Measurements from ENCODE around the gene CCR8. TPM values are rescaled to one million over a fixed set of nuclear protein-coding genes. Genes with fewer than 3 reads are reported as not detected.

Gene CCR8
- total RNA-seq, 1 donor from 2014 or later: not detected

DNA sequence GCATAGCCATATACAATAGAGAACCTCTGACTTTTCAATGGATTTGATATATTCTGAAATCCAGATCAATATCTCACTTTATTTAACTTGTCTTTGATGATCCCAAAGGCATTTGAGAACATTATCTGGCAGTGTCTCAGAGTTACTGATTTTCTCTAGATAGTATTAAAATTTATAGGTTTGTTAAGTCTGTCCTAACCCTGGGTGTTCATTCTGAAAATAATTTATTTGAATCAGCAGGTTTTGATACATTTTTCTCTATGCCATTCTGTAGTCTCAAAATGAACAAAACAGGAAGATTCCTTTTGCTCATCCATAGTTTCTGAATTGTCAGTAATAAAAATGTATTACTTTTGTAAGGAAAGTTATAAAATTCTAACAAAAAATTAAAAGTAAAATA is 14.3 kb downstream of the CCR8 start:
- DNase-seq (ENCODE audit: low read depth) (no peak), FAIRE-seq (no peak)
- H3K27me3 ChIP-seq (ENCODE audit: control insufficient read depth, insufficient read depth, low read length): no peaks in the 10 kb centered on the region
- H3K36me3 ChIP-seq (ENCODE audit: control insufficient read depth, insufficient read depth, low read length): no peaks in the 10 kb centered on the region
- no peak overlapping the region for H3K4me3 ChIP-seq (ENCODE audit: low read depth, low read length)
- TF ChIP-seq, protein P1, sequence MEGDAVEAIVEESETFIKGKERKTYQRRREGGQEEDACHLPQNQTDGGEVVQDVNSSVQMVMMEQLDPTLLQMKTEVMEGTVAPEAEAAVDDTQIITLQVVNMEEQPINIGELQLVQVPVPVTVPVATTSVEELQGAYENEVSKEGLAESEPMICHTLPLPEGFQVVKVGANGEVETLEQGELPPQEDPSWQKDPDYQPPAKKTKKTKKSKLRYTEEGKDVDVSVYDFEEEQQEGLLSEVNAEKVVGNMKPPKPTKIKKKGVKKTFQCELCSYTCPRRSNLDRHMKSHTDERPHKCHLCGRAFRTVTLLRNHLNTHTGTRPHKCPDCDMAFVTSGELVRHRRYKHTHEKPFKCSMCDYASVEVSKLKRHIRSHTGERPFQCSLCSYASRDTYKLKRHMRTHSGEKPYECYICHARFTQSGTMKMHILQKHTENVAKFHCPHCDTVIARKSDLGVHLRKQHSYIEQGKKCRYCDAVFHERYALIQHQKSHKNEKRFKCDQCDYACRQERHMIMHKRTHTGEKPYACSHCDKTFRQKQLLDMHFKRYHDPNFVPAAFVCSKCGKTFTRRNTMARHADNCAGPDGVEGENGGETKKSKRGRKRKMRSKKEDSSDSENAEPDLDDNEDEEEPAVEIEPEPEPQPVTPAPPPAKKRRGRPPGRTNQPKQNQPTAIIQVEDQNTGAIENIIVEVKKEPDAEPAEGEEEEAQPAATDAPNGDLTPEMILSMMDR (IDR thresholded peaks at IDR 0.05; ENCODE audit: insufficient read depth, low read length, severe bottlenecking): no peak

DNA sequence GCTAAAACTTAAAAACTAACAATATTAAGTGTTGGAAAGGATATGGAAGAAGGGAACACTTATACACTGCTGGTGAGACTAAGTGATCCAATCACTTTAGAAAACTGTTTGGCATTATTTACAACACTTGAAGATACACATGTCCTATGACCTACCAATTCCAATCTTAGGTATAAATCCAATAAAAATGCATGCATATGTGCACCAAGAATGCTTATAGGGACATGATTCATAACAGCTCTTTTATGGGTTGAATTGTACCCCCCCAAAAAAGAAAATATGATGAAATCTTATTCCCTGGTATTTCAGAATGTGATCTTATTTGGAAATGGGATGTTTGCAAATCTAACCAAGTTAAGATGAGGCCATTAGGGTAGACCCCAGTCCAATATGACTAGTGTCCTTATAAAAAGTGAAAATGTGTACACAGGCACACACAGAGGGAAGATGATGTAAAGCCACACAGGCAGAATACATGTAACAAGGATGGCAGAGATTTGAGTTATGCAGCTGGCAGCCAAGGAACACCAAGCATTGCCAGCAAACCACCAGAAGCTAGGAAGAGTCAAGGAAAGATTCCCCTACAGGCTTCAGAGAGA is 15.3 kb downstream of the CCR8 start:
- TF ChIP-seq, protein P1 (IDR thresholded peaks at IDR 0.05; ENCODE audit: insufficient read depth, low read length, severe bottlenecking): no peak
- H3K4me3 ChIP-seq (ENCODE audit: low read depth, low read length): no peak overlapping the region
- no peak for DNase-seq (ENCODE audit: low read depth)
- FAIRE-seq: no peak
- H3K36me3 ChIP-seq (ENCODE audit: control insufficient read depth, insufficient read depth, low read length): no peaks in the 10 kb centered on the region
- H3K27me3 ChIP-seq (ENCODE audit: control insufficient read depth, insufficient read depth, low read length): no peaks in the 10 kb centered on the region

DNA sequence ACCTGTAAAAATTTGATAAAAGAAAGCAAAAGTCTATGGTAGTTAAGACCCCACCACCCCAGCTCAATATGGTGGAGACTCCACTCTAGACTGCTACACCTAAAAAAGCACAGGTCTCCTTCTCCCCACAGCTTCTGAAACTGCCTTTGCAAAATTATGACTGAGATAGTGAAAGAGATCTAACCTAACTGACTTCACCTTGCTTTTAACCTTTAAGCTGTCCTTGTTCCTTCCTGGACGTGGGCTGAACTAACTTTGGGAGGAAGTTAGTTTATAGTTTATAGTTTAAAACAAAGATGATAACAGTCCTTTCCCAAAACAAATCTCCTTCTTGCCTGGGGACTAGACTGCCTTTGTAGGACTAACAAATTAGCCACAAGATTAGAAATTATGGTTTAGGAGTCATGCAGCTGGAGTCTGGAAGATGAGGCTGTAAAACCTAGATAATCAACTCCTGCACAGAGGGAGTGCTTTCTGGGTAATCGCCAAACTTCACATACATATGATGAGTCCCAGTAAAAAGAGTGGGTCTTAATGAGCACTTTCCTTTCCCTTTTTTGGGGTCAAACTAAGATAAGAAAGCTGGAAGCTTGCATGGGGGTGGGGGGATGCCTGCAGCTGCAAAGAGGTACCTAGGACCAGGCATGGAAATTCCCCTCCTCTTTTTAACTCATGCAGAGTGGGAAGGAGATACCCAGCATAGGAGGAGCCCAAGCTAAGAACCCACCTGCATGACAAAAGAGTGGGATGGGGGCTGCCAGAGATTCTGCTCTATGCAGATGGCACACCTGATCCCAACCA is 17.5 kb downstream of the CCR8 start:
- Histone ChIP-seq H3K36me3 (ENCODE audit: control insufficient read depth, insufficient read depth, low read length) (no peaks in the 10 kb centered on the region), H3K27me3 (ENCODE audit: control insufficient read depth, insufficient read depth, low read length) (no peaks in the 10 kb centered on the region), H3K4me3 (ENCODE audit: low read depth, low read length) (no peak overlapping the region)
- TF ChIP-seq, protein P1 (IDR thresholded peaks at IDR 0.05; ENCODE audit: insufficient read depth, low read length, severe bottlenecking): no peak
- FAIRE-seq (no peak), DNase-seq (ENCODE audit: low read depth) (no peak)

DNA sequence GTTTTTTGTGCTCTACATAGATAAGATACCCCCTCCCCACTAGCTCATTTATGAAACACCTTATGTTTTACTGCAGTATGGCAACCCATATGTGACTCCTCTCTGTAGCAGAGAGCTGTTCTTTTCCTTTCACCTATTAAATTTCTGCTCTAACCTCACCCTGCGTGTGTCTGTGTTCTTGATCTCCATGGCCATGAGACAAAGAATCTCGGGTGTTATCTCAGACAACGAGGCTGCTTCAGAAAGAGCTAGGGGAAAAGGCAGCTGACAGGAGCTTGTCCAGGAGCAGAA is 18.0 kb downstream of the CCR8 start:
- FAIRE-seq: no peak
- TF ChIP-seq, protein P1 (IDR thresholded peaks at IDR 0.05; ENCODE audit: insufficient read depth, low read length, severe bottlenecking): no peak
- DNase-seq (ENCODE audit: low read depth): no peak
- Histone ChIP-seq H3K36me3 (ENCODE audit: control insufficient read depth, insufficient read depth, low read length) (no peaks in the 10 kb centered on the region), H3K4me3 (ENCODE audit: low read depth, low read length) (no peak overlapping the region), H3K27me3 (ENCODE audit: control insufficient read depth, insufficient read depth, low read length) (no peaks in the 10 kb centered on the region)

DNA sequence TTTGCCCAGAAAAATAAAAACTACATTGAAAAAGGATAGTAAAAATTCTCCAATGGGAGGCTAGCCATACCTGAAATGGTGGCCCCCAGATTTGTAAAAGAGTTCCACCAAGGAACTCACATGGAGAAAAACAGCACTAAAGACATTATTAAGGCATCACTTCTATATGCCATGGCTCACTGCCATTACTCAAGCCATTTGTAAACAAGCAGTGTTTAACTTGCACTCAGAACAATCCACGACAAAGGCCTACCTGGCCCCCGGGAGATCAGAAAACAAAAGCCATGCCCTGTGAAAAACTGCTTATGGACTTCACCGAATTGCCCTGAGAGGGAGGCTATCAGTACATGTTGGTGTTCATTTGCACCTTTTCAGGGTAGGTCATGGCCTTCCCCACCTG is 19.6 kb downstream of the CCR8 start:
- no peak for FAIRE-seq
- H3K27me3 ChIP-seq (ENCODE audit: control insufficient read depth, insufficient read depth, low read length): no peaks in the 10 kb centered on the region
- TF ChIP-seq, protein P1 (IDR thresholded peaks at IDR 0.05; ENCODE audit: insufficient read depth, low read length, severe bottlenecking): no peak
- no peak for DNase-seq (ENCODE audit: low read depth)
- H3K36me3 ChIP-seq (ENCODE audit: control insufficient read depth, insufficient read depth, low read length): no peaks in the 10 kb centered on the region
- no peak overlapping the region for H3K4me3 ChIP-seq (ENCODE audit: low read depth, low read length)

Measured in bronchial epithelial cell (primary cell).